Fibroblast of the aortic adventitia (primary cell): ENCODE data around the gene PRKCA. TPM values are rescaled to one million over a fixed set of nuclear protein-coding genes. Genes with fewer than 3 reads are reported as not detected.

Experiments
- DNase-seq: peaks from one replicate; pipeline ENCODE4 v3.0.0-alpha.2; 2010; ENCODE audit warnings: low read depth
- H3K4me3 ChIP-seq: 2 replicates; pipeline ENCODE4 v1.5.1; 2011; ENCODE audit warnings: low read depth, mild to moderate bottlenecking, control low read depth, low read length, moderate library complexity
- total RNA-seq: library from RNA; depleted of rRNA; stranded (reverse); fragments of >200 nt; gene quantifications from 2 replicates; pipeline ENCODE4 v1.2.3, GENCODE V29; 2012; ENCODE audit warnings: low replicate concordance
- TF ChIP-seq, protein P1 (sequence below): IDR thresholded peaks from 2 replicates; pipeline ENCODE4 v1.5.1; 2011; ENCODE audit warnings: mild to moderate bottlenecking, low read length, control low read depth, inconsistent platforms; ENCODE audit not compliant: insufficient read depth

The PRKCA gene
- total RNA-seq, 1 donor: 43.7 TPM

GRCh38 chr17:66831383-66832210, 529.2 kb downstream of the PRKCA start:
- no peak for DNase-seq
- H3K4me3 ChIP-seq: no peak overlapping the region
- TF ChIP-seq, protein P1, sequence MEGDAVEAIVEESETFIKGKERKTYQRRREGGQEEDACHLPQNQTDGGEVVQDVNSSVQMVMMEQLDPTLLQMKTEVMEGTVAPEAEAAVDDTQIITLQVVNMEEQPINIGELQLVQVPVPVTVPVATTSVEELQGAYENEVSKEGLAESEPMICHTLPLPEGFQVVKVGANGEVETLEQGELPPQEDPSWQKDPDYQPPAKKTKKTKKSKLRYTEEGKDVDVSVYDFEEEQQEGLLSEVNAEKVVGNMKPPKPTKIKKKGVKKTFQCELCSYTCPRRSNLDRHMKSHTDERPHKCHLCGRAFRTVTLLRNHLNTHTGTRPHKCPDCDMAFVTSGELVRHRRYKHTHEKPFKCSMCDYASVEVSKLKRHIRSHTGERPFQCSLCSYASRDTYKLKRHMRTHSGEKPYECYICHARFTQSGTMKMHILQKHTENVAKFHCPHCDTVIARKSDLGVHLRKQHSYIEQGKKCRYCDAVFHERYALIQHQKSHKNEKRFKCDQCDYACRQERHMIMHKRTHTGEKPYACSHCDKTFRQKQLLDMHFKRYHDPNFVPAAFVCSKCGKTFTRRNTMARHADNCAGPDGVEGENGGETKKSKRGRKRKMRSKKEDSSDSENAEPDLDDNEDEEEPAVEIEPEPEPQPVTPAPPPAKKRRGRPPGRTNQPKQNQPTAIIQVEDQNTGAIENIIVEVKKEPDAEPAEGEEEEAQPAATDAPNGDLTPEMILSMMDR: no peak

DNA sequence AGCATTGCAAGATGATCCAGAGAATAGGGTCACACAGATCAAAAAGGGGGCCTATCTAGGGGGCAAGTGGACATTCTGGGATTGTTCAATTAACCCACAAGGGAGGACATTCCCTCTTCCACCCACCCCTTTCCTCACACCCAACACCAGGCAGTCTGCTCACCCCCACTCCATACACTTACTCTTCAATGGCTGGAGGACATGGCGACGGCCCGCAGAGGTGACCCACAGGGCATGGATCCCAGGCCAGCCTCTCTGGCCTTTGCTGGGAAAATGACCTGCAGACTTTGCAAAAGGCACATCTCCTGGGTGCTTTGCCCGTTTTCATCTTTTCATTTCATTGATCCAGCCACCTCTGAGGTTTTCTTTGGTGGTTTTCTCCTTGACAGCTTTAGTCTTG, 530.8 kb downstream of the PRKCA start:
- TF ChIP-seq, protein P1: no peak
- H3K4me3 ChIP-seq: no peak overlapping the region
- DNase-seq: no peak

DNA sequence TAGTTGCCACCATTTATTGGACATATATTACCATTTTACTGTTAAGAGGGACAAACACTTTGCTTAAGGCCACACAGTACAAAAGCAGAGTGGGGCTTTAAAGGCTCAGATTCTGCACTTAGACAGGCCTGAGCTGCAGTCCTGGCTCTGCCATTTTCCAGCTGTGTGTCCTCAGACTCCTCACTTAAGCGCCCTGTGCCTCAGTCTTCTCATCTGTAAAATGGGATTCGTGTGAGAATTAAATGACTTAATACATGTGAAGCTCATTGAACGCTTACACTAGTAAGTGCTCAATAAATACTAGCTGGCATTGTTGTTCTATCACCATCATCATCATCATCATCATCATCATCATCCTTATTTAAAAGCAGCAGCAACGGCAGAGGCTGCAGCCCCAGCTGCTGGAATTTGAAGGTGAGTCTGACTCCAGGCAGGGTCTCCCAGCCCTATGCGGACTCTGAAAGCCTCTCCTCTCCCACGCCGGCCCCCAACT, 532.1 kb downstream of the PRKCA start:
- no peak overlapping the region for H3K4me3 ChIP-seq
- DNase-seq: no peak
- TF ChIP-seq, protein P1: no peak

DNA sequence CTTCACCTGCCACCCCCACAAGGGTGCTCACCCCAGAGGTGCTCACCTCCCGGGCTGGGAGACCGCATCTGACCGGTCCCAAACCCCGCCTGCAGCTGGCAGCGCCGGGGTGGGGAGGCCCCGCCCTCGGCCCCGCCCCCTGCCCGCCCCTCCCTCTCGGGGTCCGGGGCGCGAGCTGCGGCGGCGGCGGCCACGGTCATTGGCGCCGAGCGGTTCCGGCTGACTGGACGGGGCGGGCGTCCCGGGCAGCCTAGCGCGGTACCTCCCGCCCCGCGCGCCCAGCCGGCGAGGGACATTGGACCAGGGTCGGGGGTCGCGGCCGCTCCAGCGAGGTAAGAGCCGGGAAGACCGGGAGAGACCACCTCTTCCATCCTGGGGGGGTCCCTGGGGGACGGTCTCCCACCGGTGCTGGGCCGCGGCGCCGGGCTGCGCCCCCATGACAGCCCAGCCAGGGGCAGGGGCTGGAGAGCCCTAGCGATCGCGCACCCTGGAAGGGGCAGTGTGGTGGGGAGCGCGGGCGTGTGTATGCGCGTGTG, 532.6 kb downstream of the PRKCA start, which contains the start of gene CACNG5:
Gene CACNG5 (plus strand): TSS at position 199 of the 536 bp plus-strand sequence. CDS start 42,216 bp downstream, outside the sequence.
- no peak within 1 kb of the TSS for H3K4me3 ChIP-seq
- TF ChIP-seq, protein P1: no peak
- no peak for DNase-seq

GRCh38 chr17:66835476-66835875, 533.1 kb downstream of the PRKCA start:
- TF ChIP-seq, protein P1: no peak
- DNase-seq: no peak
- no peak overlapping the region for H3K4me3 ChIP-seq

DNA sequence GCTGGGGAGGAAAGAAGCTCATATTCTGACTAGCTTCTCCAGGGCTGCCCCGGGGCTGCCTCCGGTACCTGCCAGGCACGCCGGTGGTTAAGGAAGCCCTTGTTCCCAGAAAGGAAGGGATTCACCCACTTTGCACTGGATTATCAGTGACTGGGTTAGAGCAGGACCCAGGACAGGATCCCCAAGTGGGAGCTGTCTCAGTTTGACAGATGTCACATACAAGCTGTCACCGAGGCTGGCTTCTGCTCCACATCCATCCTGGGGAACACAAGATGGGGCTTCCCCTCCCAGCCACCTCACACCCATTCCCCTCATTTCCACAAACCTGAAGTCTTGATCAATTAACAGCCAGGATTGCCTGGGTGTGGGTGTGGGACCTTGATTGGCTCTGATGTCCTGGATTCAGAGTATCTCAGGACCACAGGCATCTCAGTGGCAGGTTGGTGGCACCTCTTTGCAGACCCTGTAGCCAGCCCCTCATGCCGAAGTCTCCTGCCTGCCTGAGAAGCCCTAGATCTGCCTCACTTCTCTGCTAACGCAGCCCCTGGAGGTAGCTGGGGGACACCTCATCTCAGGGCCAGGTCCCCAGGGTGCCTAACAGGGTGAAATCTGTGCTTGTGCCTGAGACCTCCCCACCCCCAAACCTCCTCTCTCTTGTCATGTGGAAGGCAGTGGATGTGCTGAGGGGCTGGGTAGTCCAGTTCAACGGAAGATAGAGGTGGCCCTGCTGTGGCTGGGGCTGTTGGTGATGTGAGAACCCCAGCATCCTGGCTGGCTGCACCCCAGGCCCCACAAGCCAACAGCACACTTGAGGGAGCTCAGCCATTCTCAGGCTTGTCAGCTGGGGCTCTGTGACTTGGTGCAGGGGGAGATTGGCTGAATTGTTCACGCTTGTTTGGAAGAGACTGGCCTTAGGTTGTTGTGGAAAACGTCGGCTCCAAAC, 533.9 kb downstream of the PRKCA start:
- TF ChIP-seq, protein P1: no peak
- H3K4me3 ChIP-seq: no peak overlapping the region
- no peak for DNase-seq
